Neuronal stem cell (in vitro differentiated cells): Measurements from ENCODE around the gene PLPP2.
"Not testable (repeated sequence)": the region's sequence is repeated elsewhere in the genome, so short reads cannot be mapped to it uniquely, and the experiment has no call there.

Experiments
- DNase-seq: peaks from one replicate; pipeline ENCODE4 v3.0.0-alpha.2; 2013; ENCODE audit warnings: low spot score
- H2AFZ ChIP-seq: one replicate; pipeline ENCODE4 v1.6.1; 2013; ENCODE audit warnings: mild to moderate bottlenecking, low read length, inconsistent platforms
- H2AK5ac ChIP-seq: 2 replicates; pipeline ENCODE4 v1.6.1; 2013; ENCODE audit warnings: low read depth, mild to moderate bottlenecking, inconsistent platforms, low read length, moderate library complexity, mixed read lengths
- H2BK120ac ChIP-seq: 2 replicates; pipeline ENCODE4 v1.6.1; 2013; ENCODE audit warnings: low read depth, mild to moderate bottlenecking, inconsistent platforms, low read length, moderate library complexity, mixed read lengths
- H2BK12ac ChIP-seq: one replicate; pipeline ENCODE4 v1.6.1; 2013; ENCODE audit warnings: low read length, inconsistent platforms
- H2BK15ac ChIP-seq: 2 replicates; pipeline ENCODE4 v1.6.1; 2013; ENCODE audit warnings: mild to moderate bottlenecking, low read length, inconsistent platforms, mixed read lengths
- H2BK5ac ChIP-seq: one replicate; pipeline ENCODE4 v1.6.1; 2013; ENCODE audit warnings: inconsistent platforms, mild to moderate bottlenecking, low read length, moderate library complexity
- H3K14ac ChIP-seq: one replicate; pipeline ENCODE4 v1.6.1; 2013; ENCODE audit warnings: low read length, inconsistent platforms
- H3K18ac ChIP-seq: 2 replicates; pipeline ENCODE4 v1.6.1; 2013; ENCODE audit warnings: low read length, inconsistent platforms
- H3K23ac ChIP-seq: 2 replicates; pipeline ENCODE4 v1.6.1; 2013; ENCODE audit warnings: low read depth, mild to moderate bottlenecking, mixed read lengths, low read length, inconsistent platforms; ENCODE audit not compliant: poor library complexity
- H3K27ac ChIP-seq: replicated peaks from 3 replicates; pipeline ENCODE4 v1.5.1; 2013; ENCODE audit warnings: low read length, inconsistent platforms
- H3K27me3 ChIP-seq, 3 experiments: 2 replicates each; pipeline ENCODE4 v1.6.1; 2013; ENCODE audit warnings: low read length in 3 of 3, mild to moderate bottlenecking in 2 of 3, inconsistent platforms in 1 of 3, low read depth in 1 of 3, mixed read lengths in 1 of 3, moderate library complexity in 1 of 3; ENCODE audit not compliant: control insufficient read depth in 3 of 3, insufficient read depth in 3 of 3
- H3K36me3 ChIP-seq, 2 donors: replicated peaks in 1 of 2; 2 replicates each; pipeline ENCODE4 v1.6.1; 2013; ENCODE audit warnings: low read length in 2 of 2; ENCODE audit not compliant: control insufficient read depth in 2 of 2, insufficient read depth in 2 of 2
- H3K4ac ChIP-seq: 2 replicates; pipeline ENCODE4 v1.6.1; 2013; ENCODE audit warnings: inconsistent platforms, mild to moderate bottlenecking, low read length, moderate library complexity
- H3K4me1 ChIP-seq, 2 donors: 1 replicate in 1 of 2; 2 replicates in 1 of 2; pipeline ENCODE4 v1.6.1; 2013; ENCODE audit warnings: low read length in 2 of 2, low read depth in 1 of 2; ENCODE audit not compliant: control insufficient read depth in 2 of 2, insufficient read depth in 1 of 2
- H3K4me2 ChIP-seq: one replicate; pipeline ENCODE4 v1.6.1; 2013; ENCODE audit warnings: mild to moderate bottlenecking, low read length, inconsistent platforms; ENCODE audit not compliant: insufficient read depth, poor library complexity, severe bottlenecking
- H3K4me3 ChIP-seq, 2 donors: 2 replicates each; pipeline ENCODE4 v1.5.1; 2013; ENCODE audit warnings: low read length in 2 of 2, mild to moderate bottlenecking in 2 of 2, inconsistent platforms in 1 of 2, moderate library complexity in 1 of 2
- H3K79me1 ChIP-seq: one replicate; pipeline ENCODE4 v1.6.1; 2013; ENCODE audit warnings: low read depth, mild to moderate bottlenecking, inconsistent platforms, low read length, moderate library complexity
- H3K9ac ChIP-seq: one replicate; pipeline ENCODE4 v1.6.1; 2013; ENCODE audit warnings: mild to moderate bottlenecking, low read depth, low read length, inconsistent platforms; ENCODE audit not compliant: poor library complexity
- H3K9me3 ChIP-seq, 2 donors: replicated peaks in 1 of 2; 2 replicates each; pipeline versions ENCODE3 to v1.6.1; 2013; ENCODE audit warnings: low read length in 2 of 2, mild to moderate bottlenecking in 2 of 2, inconsistent platforms in 1 of 2, low read depth in 1 of 2, mixed read lengths in 1 of 2, moderate library complexity in 1 of 2; ENCODE audit not compliant: control insufficient read depth in 2 of 2, insufficient read depth in 1 of 2
- H4K8ac ChIP-seq: one replicate; pipeline ENCODE4 v1.6.1; 2013; ENCODE audit warnings: low read depth, mild to moderate bottlenecking, inconsistent platforms, low read length, moderate library complexity
- H4K91ac ChIP-seq: one replicate; pipeline ENCODE4 v1.6.1; 2013; ENCODE audit warnings: low read length, low read depth, mild to moderate bottlenecking, inconsistent platforms; ENCODE audit not compliant: poor library complexity
- WGBS, 2 donors: extraction: QIAGEN DNeasy Blood & Tissue Kit; methylation state at CpG; one replicate each; pipeline ENCODE4 v1.1.7; 2013; ENCODE audit warnings: missing lambda C conversion rate in 2 of 2, mixed read lengths in 1 of 2; ENCODE audit not compliant: insufficient read length in 2 of 2, insufficient replicate concordance in 1 of 2; ENCODE audit errors: extremely low coverage in 2 of 2; 5-methylcytosine and 5-hydroxymethylcytosine counted together

The PLPP2 gene

DNA sequence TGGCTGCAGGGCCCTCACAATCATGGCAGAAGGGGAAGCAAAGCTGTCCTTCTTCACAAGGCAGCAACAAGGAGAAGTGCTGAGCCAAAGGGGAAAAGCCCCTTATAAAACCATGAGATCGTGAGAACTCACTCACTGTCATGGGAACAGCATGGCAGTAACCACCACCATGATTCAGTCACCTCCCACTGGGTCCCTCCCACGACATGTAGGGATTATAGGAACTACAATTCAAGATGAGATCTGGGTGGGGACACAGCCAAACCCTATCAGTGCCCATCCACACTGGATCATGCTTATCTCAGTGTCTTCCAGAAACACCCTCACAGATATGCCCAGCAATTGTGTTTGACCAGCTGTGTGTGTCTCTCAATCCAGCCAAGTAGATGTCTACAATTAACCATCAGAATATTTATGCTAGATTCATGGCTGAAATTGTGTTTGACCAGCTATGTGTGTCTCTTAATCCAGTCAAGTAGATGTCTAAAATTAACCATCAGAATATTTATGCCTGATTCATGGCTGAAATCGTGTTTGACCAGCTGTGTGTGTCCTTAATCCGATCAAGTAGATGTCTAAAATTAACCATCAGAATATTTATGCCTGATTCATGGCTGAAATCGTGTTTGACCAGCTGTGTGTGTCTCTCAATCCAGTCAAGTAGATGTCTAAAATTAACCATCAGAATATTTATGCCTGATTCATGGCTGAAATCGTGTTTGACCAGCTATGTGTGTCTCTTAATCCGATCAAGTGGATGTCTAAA lies 38.6 kb downstream of the PLPP2 start:
- H2BK15ac ChIP-seq, H3K4ac ChIP-seq, H3K9me3 ChIP-seq, H3K79me1 ChIP-seq, H2BK120ac ChIP-seq, H3K4me3 ChIP-seq, H3K4me1 ChIP-seq, H3K4me2 ChIP-seq, H2AFZ ChIP-seq, H2BK5ac ChIP-seq, H3K9ac ChIP-seq, DNase-seq, H3K27me3 ChIP-seq, H2BK12ac ChIP-seq, H3K36me3 ChIP-seq, H3K23ac ChIP-seq, H4K8ac ChIP-seq, H3K14ac ChIP-seq, H2AK5ac ChIP-seq, H3K18ac ChIP-seq, H3K27ac ChIP-seq, H4K91ac ChIP-seq: not testable (repeated sequence)
- WGBS, 2 donors = no CpG with 5 or more reads among the region's 7 CpGs

DNA sequence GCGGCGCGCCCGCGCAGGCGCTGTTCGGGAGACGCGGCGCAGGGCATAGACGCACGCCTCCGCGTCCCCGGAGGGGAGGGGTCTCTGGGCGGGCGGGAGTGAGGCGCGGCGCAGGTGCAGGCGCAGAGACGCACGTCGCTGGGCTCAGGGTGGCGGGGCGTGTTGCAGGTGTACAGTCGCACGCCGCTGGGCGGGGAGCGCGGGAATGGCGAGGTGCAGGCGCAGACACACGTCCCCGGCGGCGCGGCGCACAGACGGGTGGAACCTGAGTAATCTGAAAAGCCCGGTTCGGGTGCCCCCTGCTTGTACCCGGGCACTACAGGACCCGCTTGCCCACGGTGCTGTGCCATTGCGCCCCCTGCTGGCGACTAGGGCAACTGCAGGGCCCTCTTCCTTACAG lies 44.7 kb downstream of the PLPP2 start:
- Histone ChIP-seq H2BK5ac (no peak overlapping the region), H3K4me1 (no peaks in the 10 kb centered on the region), H3K4ac (no peak overlapping the region), H4K91ac (no peak overlapping the region), H2BK12ac (no peak overlapping the region), H3K18ac (no peak overlapping the region), H3K27ac (no peak overlapping the region), H3K23ac (no peak overlapping the region), H3K9ac (no peak overlapping the region), H3K14ac (no peak overlapping the region), H3K79me1 (no peaks in the 10 kb centered on the region), H3K36me3 (no peaks in the 10 kb centered on the region), H2BK120ac (no peak overlapping the region), H3K4me3 (no peak overlapping the region), H4K8ac (no peak overlapping the region), H2BK15ac (no peak overlapping the region), H3K9me3 (no peaks in the 10 kb centered on the region), H3K4me2 (no peak overlapping the region), H3K27me3 (no peaks in the 10 kb centered on the region), H2AK5ac (no peak overlapping the region), H2AFZ (no peak overlapping the region)
- no peak for DNase-seq
- WGBS, 2 donors = no CpG with 5 or more reads among the region's 48 CpGs

DNA sequence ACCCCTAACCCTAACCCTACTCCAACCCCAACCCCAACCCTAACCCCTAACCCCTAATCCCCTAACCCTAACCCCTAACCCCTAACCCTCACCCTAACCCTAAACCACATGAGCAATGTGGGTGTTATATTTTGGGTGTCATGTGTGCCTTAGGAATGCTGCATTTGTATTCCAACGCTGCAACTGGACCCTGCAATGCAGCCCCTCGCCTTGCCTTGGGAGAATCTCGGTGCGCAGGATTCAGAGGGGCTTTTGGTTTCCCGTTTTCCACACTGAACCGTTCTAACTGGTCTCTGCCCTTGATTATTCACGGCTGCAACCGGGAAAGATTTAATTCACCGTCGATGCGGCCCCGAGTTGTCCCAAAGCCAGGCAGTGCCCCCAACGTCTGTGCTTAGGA lies 45.3 kb downstream of the PLPP2 start:
- not testable (repeated sequence) for H3K27ac ChIP-seq, H2BK5ac ChIP-seq, H2AK5ac ChIP-seq, H4K8ac ChIP-seq, DNase-seq, H3K36me3 ChIP-seq, H3K27me3 ChIP-seq, H3K4me1 ChIP-seq, H2BK120ac ChIP-seq, H4K91ac ChIP-seq, H2BK15ac ChIP-seq, H3K4me2 ChIP-seq, H3K9me3 ChIP-seq, H3K18ac ChIP-seq, H3K9ac ChIP-seq, H3K14ac ChIP-seq, H3K79me1 ChIP-seq, H2AFZ ChIP-seq, H3K23ac ChIP-seq, H3K4ac ChIP-seq, H2BK12ac ChIP-seq
- WGBS, 2 donors = no CpG with 5 or more reads among the region's 13 CpGs
- H3K4me3 ChIP-seq = peak overlapping the region in 1 of 2 donors; percentile 41

DNA sequence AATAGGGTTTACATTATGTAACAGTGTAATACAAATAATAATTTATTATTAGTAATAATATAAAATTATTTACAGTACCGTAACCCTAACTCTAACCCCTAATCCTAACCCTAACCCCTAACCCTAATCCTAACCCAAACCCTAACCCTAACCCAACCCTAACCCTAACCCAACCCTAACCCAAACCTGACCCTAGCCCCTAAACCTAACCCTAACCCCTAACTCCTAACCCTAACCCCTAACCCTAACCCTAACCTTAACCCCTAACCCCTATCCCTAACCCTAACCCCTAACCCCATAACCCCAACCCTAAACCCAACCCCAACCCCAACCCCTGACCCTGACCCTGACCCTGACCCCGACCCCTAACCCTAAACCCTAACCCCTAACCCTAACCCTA lies 45.7 kb downstream of the PLPP2 start:
- H3K4me3 ChIP-seq = no peak overlapping the region
- no peaks in the 10 kb centered on the region for H3K4me1 ChIP-seq
- H3K36me3 ChIP-seq = no peaks in the 10 kb centered on the region
- no peak overlapping the region for H4K91ac ChIP-seq
- no CpG with 5 or more reads among the region's 2 CpGs for WGBS, 2 donors
- no peaks in the 10 kb centered on the region for H3K79me1 ChIP-seq
- no peak overlapping the region for H4K8ac ChIP-seq
- no peak overlapping the region for H2AFZ ChIP-seq
- no peak overlapping the region for H3K18ac ChIP-seq
- no peak overlapping the region for H3K23ac ChIP-seq
- no peaks in the 10 kb centered on the region for H3K27me3 ChIP-seq
- no peak overlapping the region for H2BK15ac ChIP-seq
- H3K9ac ChIP-seq = no peak overlapping the region
- no peak overlapping the region for H2BK12ac ChIP-seq
- no peaks in the 10 kb centered on the region for H3K9me3 ChIP-seq
- H3K4me2 ChIP-seq = no peak overlapping the region
- H3K14ac ChIP-seq = no peak overlapping the region
- no peak overlapping the region for H2BK5ac ChIP-seq
- H2AK5ac ChIP-seq = no peak overlapping the region
- no peak overlapping the region for H2BK120ac ChIP-seq
- H3K27ac ChIP-seq = no peak overlapping the region
- no peak for DNase-seq
- H3K4ac ChIP-seq = no peak overlapping the region
